ENCODE measurements around the gene KDM2A.
"Not testable (repeated sequence)": the region's sequence is repeated elsewhere in the genome, so short reads cannot be mapped to it uniquely, and the experiment has no call there.

Gene KDM2A

DNA sequence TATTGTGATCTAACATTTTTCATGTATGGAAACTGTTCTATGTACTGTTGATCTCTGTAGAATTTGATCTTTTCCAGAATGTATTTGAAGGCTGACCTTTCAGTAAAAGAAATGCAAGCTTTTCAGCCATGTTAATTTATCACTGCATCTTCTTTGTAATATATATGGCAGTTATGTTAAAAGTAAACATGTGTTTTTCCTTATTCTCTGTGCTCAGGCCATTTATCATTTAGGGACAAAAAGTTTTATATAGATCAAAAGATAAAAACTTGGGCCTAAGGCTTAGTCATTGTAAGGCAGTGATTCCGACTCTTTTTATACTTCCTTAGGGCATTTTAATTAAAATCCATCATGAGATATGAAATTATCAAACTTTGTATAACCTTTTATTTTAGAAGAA lies 48.7 kb downstream of the KDM2A start:
- DNase-seq (ENCODE audit: low read depth in 2 of 2), result no peak

DNA sequence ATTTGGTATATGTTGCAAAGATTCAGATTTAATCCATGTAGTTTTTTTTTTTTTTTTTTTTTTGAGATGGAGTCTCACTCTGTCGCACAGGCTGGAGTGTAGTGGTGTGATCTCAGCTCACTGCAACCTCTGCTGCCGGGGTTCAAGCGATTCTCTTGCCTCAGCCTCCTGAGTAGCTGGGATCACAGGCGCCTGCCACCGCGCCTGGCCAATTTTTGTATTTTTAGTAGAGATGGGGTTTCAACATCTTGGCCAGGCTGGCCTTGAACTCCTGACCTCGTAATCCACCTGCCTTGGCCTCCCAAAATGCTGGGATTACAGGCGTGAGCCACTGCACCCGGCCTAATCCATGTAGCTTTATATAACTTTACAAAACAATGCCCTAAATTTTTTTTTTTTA lies 49.8 kb downstream of the KDM2A start:
- DNase-seq (ENCODE audit: low read depth in 2 of 2), result not testable (repeated sequence)

DNA sequence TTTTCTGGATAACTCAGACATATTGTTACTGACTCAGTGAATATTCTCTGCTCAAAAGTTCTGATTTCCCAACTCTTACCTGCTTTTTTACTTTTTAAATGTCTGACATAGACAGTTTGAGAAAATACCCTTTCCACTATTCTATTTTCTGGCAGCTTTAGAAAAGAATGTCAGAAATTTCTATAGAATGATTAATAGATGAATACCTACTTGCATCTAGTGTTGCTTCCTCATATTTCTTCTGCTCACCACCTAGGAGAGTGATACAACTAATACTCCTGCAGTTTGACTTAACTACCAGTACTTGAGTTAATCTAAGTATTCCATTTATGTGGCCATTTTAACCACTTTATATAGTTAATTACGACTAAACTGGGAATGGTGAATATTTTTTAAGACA lies 55.2 kb downstream of the KDM2A start:
- no peak for DNase-seq (ENCODE audit: low read depth in 2 of 2)

DNA sequence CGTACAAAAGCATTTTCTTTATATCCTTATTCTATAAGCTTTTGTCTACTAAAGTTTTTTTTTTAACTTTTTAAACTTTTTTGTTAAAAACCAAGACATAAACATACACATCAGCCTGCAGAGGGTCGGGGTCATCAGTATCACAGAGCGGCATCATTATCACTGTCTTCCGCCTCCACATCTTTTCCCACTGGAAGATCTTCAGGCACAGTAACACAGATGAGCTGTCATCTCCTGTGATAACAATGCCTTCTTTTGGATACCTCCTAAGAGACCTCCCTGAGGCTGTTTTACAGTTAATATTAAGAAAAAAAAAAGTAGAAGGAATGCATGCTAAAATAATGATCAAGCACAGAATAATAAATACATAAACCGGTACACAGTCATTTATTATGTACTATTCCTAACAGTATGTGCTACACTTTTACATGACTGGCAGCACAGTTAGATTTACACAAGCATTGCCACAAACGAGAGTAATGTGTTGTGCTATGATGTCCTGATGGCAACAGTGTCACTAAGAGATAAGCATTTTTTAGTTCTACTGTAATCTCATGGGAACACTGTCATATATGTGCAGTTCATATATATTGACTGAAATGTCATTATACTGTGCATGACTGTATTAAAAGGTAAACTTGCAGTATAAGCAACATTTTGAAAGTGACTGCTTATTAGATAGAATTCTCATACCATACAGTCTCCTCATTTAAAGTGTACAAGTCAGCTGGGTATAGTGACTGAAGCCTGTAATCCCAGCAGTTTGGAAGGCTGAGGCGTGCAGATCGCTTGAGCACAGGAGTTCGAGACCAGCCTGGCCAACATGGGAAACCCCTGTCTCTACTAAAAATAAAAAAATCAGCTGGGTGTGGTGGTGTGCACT lies 58.6 kb downstream of the KDM2A start:
- DNase-seq (ENCODE audit: low read depth in 2 of 2), result no peak

DNA sequence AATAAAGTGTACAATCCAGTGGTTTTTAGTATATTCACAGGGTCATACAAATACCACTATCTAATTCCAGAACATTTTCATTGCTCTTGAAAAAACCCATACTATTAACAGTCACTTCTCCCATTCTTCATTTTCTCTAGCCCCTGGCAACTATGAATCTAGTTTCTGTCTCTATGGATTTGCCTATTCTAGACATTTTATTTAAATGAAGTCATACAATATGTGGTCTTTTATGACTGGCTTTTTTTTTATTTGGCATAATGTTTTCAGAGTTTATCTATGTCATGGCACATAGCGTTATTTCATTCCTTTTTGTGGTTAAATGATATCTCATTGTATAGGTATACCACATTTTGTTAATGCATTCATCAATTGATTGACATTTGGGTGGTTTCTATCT lies 59.4 kb downstream of the KDM2A start:
- DNase-seq (ENCODE audit: low read depth in 2 of 2), result no peak

DNA sequence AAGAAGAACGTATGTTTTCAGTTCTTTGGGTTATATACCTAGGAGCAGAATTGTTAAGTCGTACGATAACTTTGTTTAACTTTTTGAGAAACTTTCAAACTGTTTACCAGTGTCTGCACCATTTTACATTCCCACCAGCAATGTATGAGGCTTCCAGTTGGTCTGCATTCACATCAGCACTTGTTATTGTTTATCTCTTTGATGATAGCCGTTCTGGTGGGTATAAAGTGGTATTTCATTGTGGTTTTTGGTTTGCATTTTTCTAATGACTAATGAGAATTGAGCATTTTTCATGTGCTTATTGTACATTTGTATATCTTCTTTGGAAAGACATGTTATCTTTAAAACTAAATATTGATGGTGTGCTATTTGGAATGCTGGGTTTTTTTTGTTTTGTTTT lies 59.8 kb downstream of the KDM2A start:
- DNase-seq (ENCODE audit: low read depth in 2 of 2), result no peak

DNA sequence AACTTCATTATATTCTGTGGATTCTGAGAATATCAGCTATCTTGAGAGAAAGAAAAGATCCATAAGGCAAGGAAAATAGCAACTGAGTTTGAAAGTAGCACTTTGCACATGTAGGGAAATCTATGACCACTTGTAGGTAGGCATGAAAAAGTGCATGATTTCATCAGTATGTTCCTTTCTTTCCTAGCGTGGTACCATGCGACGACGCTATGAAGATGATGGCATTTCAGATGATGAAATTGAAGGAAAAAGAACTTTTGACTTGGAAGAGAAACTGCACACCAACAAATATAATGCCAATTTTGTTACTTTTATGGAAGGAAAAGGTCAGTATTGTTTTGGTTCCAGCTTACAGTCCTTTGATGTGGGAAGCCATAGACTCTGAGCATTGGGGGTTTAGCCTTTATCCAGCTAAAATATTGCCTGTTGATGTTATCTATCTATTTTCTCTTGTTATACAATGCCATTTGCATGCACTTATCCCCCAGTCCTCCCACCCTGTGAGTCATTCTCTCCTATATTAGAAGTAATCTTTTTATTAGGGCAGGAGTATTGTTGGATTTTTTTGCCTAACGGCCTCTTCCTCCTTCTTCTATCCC lies 60.9 kb downstream of the KDM2A start:
- no peak for DNase-seq (ENCODE audit: low read depth in 2 of 2)

DNA sequence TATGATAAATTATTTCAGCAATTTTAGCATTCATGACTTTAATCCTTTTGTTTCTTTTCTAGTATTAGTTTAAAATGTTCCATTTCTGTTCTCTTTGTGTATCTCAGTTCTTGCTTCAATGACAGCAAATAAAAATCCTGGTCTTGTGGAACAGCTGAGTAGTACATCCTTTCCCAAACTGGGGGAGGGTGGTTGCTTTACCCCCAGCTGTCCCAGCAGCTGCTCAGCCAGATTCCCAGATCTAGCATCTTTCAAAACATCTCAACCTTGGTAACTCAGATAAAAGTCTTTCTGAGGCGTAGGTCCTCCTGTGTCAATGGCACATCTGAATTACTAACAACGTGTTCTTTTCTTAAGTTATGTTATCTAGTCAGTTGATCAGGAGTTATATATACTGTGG lies 75.0 kb downstream of the KDM2A start:
- DNase-seq (ENCODE audit: low read depth in 2 of 2), result no peak

DNA sequence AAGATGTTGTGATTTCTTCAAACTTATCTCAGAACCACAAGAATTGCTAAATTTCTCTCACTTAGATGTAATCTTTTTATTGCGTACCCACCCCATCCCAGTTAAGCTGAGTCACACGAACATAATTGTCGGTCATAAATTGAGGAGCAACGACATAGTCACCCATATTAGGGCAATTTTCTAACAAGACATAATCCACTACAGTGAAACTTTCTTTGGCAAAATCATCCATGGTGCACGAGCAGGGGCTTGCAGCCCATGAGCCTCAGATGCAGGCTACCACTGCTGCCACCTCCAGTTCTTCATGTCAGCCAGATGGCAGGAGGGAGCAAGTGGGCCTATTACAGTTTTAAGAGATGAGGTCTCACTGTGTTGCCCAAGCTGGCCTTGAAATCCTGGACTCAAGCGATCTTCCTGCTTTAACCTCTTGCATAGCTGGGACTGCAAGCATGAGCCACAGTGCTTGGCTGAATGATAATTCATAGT lies 77.0 kb downstream of the KDM2A start:
- no peak for DNase-seq (ENCODE audit: low read depth in 2 of 2)

DNA sequence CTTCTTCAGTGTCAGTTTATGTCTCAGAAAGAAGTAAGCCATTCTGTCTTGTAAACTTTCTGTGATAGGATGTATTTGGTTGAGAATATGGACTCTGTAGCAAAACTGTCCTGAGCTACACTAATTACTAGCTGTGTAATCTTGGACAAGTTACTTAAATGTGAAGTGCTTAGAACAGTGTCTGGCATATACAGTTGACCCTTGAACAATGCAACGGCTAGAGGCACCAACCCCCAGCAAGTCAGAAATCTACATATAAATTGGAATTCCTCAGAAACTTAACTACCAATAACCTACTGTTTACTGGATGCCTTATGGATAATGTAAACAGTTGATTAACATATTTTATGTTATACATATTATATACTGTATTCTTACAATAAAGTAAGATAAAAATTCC lies 78.5 kb downstream of the KDM2A start:
- DNase-seq (ENCODE audit: low read depth in 2 of 2), result no peak

DNA sequence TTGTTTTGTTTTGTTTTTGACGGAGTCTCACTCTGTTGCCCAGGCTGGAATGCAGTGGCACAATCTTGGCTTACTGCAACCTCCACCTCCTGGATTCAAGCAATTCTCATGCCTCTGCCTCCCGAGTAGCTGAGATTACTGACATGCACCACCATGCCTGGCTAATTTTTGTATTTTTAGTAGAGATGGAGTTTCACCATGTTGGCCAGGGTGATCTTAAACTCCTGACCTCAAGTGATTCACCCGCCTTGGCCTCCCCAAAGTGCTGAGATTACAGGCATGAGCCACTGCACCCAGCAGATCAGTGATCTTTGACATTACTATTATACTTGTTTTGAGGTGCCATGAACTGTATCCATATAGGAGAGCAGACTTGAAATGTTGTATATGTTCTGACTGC lies 79.7 kb downstream of the KDM2A start:
- DNase-seq (ENCODE audit: low read depth in 2 of 2), result not testable (repeated sequence)

DNA sequence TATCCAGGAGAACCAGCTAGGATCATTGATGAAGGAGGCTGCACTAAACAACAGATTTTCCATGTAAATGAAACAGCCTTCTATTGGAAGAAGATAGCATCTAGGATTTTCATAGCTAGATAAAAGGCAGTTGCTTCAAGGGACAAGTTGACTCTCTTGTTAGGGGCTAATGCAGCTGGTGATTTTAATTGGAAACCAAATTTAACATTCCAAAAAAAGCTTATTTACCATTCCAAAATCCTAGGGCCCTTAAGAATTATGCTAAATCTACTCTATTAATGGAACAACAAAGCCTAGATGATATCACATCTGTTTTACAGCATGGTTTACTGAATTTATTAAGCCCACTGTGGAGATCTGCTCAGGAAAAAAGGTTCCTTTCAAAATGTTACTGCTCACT lies 80.7 kb downstream of the KDM2A start:
- DNase-seq (ENCODE audit: low read depth in 2 of 2), result no peak

DNA sequence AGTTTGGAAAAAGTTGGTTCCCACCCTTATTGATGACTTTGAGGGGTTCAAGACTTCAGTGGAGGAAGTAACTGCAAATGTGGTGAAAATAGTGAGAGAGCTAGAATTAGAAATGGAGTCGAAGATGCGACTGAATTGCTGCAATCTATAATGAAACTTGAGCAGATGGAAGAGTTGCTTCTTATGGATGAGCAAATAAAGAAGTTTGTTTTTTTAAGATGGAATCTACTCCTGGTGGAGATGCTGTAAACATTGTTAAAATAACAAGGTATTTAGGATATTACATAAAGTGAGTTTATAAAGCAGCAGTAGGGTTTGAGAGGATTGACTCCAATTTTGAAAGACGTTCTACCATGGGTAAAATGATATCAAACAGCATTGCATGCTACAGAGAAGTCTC lies 83.0 kb downstream of the KDM2A start:
- no peak for DNase-seq (ENCODE audit: low read depth in 2 of 2)

DNA sequence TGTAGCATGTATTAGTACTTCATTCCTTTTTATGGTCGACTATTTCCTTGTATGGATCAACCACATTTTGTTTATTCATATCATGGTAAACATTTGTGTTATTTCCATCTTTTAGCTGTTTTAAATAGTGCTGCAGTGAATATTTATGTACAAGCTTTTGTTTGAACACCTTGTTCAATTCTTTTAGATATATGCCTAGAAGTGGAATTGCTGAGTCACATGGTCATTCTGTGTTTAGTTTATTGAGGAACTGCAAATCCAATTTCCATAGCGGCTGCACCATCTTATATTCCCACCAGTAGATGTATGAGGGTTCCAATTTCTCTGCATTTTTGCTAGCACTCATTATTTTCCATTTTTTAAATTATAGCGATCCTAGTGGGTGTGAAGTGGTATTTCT lies 85.8 kb downstream of the KDM2A start:
- DNase-seq (ENCODE audit: low read depth in 2 of 2), result no peak

DNA sequence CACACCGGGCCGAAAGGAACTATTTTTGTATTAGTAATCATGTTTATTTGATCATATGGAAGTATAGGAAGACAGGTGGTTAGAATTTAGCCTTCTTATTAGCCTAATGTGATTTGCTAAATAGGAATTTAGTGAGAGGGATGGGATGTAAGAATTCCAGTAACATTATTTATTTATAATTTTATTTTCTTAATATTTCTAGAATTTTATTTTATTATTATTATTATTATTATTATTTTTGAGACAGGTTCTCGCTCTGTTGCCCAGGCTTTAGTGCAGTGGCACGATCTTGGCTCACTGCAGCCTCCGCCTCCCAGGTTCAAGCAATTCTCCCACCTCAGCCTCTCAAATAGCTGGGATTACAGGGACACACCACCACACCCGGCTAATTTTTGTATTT lies 90.2 kb downstream of the KDM2A start:
- not testable (repeated sequence) for DNase-seq (ENCODE audit: low read depth in 2 of 2)

DNA sequence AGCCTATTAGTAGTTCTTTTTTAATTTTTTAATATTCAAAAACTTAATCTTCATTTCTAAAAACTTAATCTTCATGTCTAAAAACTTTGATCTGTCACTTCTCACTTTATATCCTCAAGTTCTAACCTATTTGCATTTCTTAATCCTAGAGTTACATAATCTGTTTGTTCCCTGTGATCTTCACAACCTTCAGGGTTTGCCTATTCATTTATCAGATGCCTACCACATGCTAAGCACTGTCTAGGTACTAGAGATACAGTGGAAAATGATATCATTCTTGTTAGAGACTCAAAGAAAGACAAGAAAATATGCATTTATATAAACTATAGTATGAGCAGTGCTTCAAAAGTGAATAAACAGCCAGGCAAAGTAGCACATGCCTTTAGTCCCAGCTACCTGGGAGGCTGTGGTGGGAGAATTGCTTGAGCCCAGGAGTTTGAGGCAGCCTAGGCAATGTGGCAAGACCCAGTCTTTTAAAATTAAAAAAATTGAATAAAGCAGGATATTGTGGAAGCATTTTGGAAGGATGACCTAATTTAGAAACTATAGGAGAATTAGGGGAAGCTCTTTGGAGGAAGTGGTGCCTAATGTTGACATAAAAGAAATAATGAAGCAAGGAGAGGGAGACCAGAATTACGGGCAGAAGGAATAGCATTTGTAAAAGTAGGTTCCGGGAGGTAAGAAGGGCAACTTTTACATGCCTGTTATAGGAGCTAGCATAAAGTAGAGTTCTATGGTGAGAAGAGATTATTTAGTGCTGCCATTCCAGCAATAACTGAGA lies 92.8 kb downstream of the KDM2A start:
- DNase-seq (ENCODE audit: low read depth in 2 of 2), result no peak

DNA sequence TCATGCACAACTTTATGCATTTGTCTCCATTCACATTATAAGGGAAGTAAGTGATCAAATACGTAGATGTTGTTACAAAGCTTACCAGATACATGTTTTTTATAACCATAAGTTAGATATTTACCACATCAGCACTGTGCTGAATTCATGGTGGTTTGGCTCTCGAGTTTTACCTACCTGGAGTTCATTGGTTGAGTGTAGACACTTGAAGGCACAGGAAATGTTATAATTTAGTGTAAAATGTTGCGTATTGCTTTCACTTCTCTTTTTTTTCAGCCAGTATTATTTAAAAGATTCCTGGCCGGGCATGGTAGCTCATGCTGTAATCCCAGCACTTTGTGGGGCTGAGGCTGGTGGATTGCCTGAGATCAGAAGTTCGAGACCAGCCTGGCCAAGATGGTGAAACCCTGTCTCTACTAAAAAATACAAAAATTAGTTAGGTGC lies 94.1 kb downstream of the KDM2A start:
- DNase-seq (ENCODE audit: low read depth in 2 of 2), result no peak

DNA sequence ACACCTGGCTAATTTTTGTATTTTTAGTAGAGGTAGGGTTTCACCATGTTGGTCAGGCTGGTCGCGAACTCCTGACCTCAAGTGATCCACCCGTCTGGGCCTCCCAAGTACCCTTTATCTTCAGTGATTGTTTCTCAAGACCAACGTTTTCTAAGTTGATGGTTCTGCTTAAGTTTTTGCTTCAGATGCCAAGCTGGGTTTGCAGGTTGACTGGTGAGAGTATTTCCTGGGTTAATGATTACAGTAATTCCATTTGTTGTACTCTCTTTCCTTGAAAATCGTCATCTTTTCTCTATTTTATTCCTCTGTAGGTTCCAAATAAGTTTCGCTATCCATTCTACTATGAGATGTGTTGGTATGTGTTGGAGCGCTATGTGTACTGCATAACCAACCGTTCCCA lies 108.7 kb downstream of the KDM2A start:
- DNase-seq (ENCODE audit: low read depth in 2 of 2), result no peak

DNA sequence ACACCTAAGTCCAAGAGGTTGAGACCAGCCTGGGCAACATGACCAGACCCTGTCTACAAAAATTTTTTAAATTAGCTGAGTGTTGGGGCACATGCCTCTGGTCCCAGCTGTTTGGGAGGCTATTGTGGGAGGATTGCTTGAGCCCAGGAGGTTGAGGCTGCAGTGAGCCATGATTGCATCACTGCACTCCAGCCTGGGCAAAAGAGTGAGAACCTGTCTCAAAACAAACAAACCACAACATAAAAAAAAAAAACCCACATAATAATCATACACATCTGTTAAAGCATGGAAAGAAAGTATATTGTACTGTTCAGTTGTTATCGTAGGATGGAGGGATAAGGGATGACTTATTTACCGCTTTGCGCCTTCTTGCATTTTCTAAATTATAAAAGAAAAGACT lies 111.3 kb downstream of the KDM2A start:
- no peak for DNase-seq (ENCODE audit: low read depth in 2 of 2)

DNA sequence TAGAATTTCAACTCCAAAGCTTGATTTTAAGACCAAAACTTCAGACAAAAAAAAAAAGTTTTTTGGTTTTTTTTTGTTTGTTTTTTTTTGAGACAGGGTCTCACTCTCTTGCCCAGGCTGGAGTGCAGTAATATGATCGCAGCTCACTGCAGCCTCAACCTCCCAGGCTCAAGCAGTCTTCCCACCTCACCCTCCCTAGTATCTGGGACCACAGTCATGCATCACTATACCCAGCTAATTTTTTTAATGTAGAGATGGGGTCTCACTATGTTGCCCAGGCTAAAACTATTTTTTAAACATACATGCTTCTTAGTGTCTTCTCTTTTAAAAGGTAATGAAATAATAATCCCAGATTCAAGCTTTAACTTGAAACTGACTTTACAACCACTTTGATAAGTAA lies 111.8 kb downstream of the KDM2A start:
- DNase-seq (ENCODE audit: low read depth in 2 of 2), result no peak

DNA sequence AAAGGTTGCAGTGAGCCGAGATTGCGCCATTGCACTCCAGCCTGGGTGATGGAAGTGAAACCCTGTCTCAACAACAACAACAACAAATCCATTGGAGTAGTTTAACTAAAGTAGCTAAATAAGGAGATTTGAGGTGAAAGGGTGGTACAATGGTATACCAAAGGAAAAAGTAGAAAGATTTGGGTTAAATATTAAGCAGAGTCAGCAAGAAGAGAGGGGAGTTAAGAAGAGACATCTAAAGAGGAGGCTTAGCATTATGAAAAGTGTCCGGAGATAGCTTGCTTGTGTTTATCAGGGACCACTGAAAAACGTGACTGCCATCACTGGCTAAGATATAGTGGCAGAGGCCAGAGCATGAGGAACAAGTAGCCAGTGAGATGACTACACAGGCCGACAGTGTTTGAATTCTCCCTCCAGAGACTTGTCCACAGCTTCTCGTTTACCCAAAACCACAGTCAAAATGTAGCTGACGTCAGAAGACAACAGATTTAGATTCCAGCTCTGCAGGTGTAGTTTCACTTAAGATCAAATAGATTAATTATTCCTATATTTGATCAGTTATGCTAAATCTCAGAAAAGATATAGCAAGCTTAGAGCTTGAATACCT lies 114.6 kb downstream of the KDM2A start:
- DNase-seq (ENCODE audit: low read depth in 2 of 2), result no peak

DNA sequence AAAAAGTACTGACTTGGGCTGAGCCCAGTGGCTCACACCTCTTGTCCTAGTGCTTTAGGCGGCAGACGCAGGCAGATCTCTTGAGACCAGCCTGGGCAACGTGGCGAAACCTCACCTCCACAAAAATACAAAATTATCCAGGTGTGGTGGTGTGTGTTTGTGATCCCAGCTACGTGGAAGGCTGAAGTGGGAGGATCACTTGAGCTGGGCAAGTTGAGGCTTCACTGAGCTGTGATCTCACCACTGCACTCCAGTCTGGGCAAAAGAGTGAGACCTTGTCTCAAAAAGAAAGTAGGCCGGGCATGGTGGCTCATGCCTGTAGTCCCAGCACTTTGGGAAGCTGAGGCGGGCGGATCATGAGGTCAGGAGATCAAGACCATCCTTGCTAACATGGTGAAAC lies 115.5 kb downstream of the KDM2A start:
- not testable (repeated sequence) for DNase-seq (ENCODE audit: low read depth in 2 of 2)

Data from stimulated activated CD4-positive, alpha-beta T cell treated with anti-CD3 and anti-CD28 coated beads, Interleukin-15, amount 100 ng/mL, for 48 hours (primary cell).